NCI-H1436 treated with DMSO at 0.1 percent for 48 hours (cell line): ENCODE data around the gene CTNNA2.

Experiments
- DNase-seq: peaks from one replicate; lab custom pipeline; 2025; lab: John Stamatoyannopoulos, UW

The CTNNA2 gene

DNA sequence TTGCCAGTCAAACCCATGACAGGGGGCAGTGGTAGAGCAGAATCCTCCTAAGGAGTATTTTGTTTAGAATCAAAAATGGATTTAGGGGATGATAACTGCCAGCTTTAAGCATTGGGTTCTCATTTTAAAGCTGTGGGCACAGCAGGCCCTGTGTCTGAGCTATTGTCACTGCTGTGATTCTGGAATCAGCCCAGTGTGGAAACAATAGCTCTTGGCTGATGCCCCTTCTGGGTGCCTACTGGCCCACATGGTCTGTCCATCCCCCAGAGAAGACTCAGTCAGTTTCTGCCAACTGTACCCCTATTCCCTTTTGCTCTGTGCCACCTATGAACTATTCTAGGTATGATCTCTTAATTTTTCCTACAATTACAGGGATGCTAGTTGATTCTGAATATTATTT is 883.4 kb downstream of the CTNNA2 start:
- no peak for DNase-seq

DNA sequence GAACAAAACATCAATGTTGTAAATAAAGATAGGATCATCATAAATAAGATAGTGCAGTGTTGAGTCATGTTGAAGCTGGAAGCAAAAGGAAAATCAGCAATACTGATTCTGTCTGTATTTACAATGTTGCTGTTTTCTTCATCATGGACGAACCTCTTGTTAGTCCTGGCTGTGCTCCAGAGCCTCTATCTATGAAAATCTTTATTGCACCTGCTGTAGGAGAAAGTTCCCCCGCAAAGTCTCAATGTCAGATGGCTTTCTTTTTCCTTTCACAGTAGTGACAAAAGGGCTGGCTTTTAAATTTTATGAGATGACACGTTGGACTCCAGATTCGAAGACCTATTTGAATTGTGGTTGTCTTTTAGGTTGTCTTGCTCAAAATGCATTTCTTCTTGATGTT is 890.2 kb downstream of the CTNNA2 start:
- no peak for DNase-seq

DNA sequence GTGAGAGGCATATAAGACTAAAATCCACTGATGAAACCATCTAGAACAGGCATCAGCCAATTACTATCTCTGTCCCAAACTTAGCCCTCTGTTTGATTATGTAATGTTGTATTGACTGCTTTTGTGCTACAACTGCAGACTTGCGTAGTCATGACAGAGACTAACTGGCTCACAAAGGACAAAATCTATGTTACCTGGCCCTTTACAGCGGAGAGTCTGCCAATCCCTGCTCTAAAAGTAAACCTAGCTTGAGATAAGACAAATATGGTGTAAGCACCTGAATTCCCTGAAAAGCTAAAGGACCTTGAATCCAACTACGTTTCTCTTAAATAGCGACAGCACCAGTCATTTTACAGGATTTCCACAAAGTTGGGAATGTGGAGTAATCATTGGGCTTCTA is 894.5 kb downstream of the CTNNA2 start:
- DNase-seq = no peak

- no peak for DNase-seq
Measured at GRCh38 chr2:80410346-80410745, 897.5 kb downstream of the CTNNA2 start.

GRCh38 chr2:80413136-80413535 is 900.3 kb downstream of the CTNNA2 start:
- DNase-seq = no peak

GRCh38 chr2:80417737-80418136 is 904.9 kb downstream of the CTNNA2 start:
- no peak for DNase-seq

GRCh38 chr2:80420530-80421208 is 907.8 kb downstream of the CTNNA2 start:
- DNase-seq = no peak

GRCh38 chr2:80429251-80429650 is 916.4 kb downstream of the CTNNA2 start:
- DNase-seq = no peak

GRCh38 chr2:80437959-80438358 is 925.1 kb downstream of the CTNNA2 start:
- DNase-seq = no peak

DNA sequence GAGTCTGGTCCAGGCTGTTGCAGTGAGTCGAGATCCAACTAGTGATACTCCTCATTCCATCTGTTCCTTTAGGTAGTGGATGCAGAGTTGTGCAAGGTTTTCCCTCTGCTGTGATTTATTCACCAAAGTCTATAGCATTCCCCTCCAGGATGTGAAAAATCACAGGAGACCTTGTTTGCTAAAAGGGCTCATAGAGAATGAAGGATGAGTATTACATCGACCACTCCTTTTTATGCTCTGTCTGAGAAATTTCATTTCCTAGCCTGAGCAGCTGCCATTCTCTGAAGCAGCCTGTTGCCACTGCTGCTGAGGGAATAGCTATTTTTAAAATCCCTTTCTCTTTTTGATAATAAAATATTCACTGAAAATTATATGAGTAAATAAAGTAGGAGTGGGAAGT is 925.8 kb downstream of the CTNNA2 start:
- DNase-seq = no peak

GRCh38 chr2:80454628-80455027 is 941.8 kb downstream of the CTNNA2 start:
- no peak for DNase-seq

DNA sequence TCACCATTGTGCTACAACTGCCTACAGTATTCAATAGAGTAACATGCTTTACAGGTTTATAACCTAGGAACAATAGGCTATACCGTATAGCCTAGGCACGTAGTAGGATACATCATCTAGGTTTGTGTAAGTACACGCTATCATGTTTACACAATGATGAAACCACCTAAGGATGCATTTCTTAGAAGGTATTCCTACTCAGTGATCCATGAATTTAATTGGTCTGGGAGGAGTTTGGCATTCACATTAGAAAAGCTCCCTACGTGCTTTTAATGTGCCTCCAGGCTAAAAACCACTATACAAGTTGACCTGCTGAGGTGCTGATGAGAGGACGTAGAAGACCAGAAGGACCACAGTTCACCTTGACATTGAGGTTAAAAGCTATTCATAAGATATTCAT is 946.2 kb downstream of the CTNNA2 start:
- no peak for DNase-seq

DNA sequence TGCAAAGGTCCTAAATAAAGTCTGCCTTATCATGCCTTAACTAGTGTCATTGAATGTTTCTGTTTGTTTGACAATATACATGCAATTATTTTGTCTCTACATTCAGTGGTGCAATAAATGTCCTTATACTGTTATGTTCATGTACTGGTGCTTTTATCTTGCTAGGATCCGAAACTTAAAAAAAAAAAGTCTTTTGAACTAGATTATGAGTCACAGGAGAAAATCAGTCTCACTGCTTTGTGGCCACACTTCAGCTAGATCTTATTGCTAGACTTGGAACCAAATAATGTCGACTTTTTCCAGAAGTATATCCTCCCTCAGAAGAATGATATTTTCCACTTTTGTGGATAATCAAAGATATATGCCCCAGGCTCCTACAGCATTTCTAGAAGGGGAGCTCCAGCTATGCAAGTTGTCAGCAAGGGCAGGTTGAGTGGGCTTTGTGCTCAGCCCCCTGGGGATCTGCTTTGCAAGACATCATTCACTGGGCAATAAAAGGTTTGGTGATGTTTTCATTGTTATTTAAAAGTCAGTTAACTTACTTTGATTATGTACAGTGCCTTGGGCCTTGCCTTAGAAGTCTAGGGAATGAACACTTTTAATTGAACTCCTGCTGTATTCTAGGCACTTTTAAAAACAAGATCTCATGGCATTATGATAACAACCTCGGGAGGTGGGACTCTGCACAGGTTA is 948.8 kb downstream of the CTNNA2 start:
- DNase-seq = no peak

DNA sequence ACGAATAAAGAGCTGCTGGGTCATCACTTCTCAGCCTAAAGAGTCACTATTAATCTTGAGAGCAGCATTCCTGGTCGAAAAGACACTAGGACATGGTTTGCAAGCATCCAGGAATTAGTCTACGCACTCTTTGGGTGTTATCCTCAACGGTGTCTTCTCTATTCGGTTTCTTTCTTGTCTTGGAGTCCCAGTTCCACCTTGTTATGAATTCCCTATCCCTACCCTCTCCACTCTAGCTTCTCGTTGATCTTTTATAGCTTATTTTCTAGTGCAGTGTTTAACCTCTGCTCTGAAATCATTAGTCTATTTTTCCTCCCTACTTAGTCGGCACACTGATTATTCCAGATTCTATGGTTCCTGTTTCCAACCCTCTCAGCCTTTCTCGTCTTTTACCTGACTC is 949.8 kb downstream of the CTNNA2 start:
- no peak for DNase-seq

DNA sequence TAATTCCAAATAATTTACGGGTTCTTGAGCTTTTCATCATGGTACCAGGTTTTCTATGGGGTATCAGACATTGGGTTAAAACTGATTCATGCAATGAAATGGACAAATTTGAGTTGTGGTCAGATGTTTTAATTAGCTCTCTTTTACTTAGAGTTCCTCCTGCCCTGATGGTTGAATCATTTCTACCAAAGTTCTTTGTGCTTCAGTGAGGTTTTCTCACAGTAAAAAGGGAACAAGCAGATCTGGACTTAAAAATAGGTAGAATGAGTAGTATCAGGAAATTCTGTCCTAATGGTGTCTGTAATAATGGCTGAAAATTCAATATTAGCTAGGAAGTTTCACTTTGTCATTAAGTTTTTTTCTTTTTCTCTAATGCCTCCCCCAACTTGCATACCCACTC is 951.4 kb downstream of the CTNNA2 start:
- no peak for DNase-seq

DNA sequence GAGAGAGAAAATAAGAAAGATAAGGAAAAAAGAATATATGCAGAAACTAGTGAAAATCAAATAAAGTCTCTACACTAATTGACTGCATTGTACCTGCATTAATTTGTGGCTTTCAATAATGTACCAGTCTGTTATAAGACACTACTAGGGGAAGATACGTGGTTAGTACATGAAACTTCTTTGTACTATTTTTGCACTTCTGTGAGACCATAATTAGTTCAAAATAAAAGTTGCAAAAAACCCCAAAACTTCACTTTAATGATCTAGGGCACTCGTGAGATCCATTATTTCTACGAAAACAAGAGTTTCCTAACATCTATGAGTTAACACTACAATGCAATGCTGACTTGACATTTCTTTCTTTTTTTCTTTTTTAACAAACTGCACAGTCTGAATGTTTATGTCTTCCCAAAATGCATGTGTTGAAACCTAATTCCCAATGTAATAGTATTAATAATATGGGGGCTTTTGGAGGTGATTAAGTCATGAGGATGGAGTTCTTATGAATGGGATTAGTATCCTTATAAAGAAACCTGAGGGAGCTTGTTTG is 954.5 kb downstream of the CTNNA2 start:
- DNase-seq = no peak

DNA sequence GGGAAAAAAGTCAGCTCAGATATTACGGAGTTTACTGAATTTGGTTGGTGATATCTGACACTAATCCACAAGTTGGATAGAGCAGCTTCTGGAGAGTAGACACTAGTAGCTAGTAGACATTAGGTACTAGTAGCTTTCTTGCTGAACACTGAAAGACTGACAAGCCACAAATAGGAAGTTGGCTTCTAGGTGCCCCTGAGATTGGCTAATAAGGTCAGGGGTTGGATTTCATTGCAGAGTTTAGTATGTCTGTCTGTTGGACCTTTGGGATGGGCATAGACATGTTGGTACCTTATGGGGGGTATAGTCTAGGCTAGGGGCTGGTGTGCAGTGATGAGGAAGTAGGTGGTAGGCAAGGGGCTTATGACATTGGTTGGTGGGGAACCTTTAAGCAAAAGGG is 956.6 kb downstream of the CTNNA2 start:
- no peak for DNase-seq

DNA sequence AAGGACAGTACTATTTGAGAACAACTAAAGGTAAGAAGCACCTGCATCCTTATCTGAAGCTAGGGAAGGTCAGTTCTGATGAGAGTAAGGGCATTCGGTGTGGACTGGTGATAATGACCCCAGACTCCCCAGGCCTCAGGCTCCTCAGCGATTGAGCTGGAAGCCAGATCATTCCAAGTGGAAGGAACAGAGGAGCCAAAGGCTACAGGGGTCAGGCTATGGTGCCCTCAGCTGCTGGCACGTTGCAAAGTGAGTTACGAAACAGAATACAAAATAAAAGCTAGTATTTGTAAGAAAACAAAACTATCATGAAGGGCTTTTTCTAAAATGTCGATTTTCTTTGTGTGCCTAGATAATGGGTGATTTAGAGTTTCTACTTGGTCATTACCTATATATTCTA is 960.2 kb downstream of the CTNNA2 start:
- no peak for DNase-seq

DNA sequence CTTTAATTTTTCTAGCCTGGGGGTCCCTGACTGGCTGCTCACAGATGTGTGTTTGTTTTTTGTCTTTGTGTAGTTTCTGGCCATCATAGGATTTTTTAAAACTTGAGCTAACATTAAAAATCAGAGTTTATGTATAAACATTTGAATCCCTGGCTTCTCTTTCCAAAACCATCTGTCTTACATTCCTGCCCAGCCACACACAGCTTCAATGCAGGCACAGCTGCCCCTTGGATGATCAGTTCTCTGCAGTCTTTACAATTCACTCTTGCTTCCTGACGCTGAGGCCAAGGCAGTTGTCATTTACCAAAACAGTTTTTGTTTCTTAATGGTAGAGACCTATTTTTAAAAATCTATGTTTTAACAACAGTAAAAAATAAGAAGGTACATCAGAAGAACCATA is 960.9 kb downstream of the CTNNA2 start:
- no peak for DNase-seq

DNA sequence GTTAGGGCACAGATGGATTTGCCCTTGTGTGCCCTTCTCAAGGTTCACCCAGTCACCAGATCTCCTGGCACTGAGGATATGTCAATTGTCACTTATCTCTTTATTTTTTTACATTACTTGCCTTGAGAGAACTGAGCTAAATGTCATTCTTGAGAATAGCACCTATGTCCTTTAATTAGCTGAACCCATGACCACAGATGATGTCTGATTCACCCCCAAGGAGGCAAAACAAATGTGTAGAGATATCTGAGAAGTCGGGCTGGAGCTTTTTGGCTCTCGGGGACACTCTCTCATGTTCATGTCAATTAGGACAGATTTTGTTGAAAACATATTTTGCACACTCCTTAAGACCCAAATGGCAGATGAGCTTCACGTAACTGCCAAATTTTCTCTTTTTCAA is 963.1 kb downstream of the CTNNA2 start:
- no peak for DNase-seq

DNA sequence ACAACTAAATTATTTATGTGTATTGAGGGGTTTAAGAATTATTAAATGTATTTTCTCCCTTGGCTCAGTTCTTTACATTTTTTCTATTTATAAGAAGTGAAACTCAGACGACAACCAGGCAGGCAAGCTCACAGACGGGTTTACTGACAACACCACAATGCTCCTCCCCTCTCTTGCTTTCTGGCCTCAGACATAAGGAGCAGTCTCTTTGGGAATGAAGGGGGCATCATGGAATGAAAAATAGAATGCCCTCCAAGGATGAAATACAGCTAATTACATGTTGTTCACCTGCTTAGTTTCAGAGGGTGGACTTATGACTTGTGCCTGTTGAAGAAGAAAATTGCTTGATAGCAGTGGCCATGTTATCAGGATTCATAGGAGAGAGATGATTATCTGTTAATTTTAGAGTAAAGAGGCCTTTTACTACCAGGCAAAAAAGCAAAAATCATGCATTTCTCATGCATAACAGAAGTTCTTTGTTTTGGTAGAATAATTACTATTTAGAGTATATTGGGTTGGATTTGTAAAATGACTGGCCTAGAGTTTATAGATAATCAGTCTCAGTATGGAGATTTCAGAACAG is 963.8 kb downstream of the CTNNA2 start:
- no peak for DNase-seq

GRCh38 chr2:80482276-80482675 is 969.4 kb downstream of the CTNNA2 start:
- no peak for DNase-seq

GRCh38 chr2:80489717-80490116 is 976.9 kb downstream of the CTNNA2 start:
- no peak for DNase-seq
